Adipocyte (in vitro differentiated cells): ENCODE results near the gene WDR45B.

Experiments
- DNase-seq: peaks from one replicate; pipeline ENCODE4 v3.0.0-alpha.2; 2015; ENCODE audit warnings: low read depth
- H3K27me3 ChIP-seq: replicated peaks from 2 replicates; pipeline ENCODE4 v1.7.0; 2013; ENCODE audit warnings: mild to moderate bottlenecking, low read length, moderate library complexity; ENCODE audit not compliant: control insufficient read depth, insufficient read depth
- H3K36me3 ChIP-seq: 2 replicates; pipeline ENCODE4 v1.7.0; 2013; ENCODE audit warnings: low read length, mild to moderate bottlenecking, moderate library complexity; ENCODE audit not compliant: control insufficient read depth, insufficient read depth, severe bottlenecking
- H3K4me1 ChIP-seq: 2 replicates; pipeline ENCODE4 v1.7.0; 2013; ENCODE audit warnings: mild to moderate bottlenecking, low read length, moderate library complexity; ENCODE audit not compliant: control insufficient read depth, insufficient read depth
- H3K4me3 ChIP-seq: 2 replicates; pipeline ENCODE4 v1.7.0; 2013; ENCODE audit warnings: mild to moderate bottlenecking, low read length, moderate library complexity
- H3K9ac ChIP-seq: 2 replicates; pipeline ENCODE4 v1.7.0; 2013; ENCODE audit warnings: mild to moderate bottlenecking, low read length, moderate library complexity
- H3K9me3 ChIP-seq: 2 replicates; pipeline ENCODE4 v1.7.0; 2013; ENCODE audit warnings: mild to moderate bottlenecking, low read length, moderate library complexity; ENCODE audit not compliant: control insufficient read depth

WDR45B gene

GRCh38 chr17:82648165-82648668, at the start of gene WDR45B:
Gene WDR45B, minus strand, starts transcription at chr17:82648444. Its CDS starts 104 bp downstream, at chr17:82648340.
- DNase-seq: peak; percentile 99
- peak within 1 kb of the TSS; percentile 92 for H3K4me3 ChIP-seq
- H3K4me1 ChIP-seq: peaks cover 11% of the 10 kb centered on the region
- H3K36me3 ChIP-seq: peaks cover 12% of the 10 kb centered on the region
- peak within 1 kb of the TSS; percentile 95 for H3K9ac ChIP-seq
- no peaks in the 10 kb centered on the region for H3K27me3 ChIP-seq
- H3K9me3 ChIP-seq: no peaks in the 10 kb centered on the region

DNA sequence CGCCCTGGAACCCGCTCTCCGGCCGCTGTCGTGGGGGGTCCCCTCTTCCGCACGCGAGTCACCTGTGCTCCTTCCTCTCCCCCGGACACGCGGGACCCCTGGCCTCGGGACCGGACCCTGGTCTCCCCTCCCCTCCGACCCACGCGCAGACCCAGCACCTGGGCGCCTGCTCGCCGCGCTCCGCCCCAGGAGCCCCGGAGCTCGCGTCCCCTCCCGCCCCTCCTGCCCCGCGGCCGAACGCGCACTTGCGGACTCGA, 49.5 kb upstream of the WDR45B start:
- Histone ChIP-seq H3K9me3 (peaks cover 9% of the 10 kb centered on the region), H3K27me3 (no peaks in the 10 kb centered on the region), H3K4me3 (peak overlapping the region; percentile 78), H3K36me3 (no peaks in the 10 kb centered on the region), H3K9ac (peak overlapping the region; percentile 70), H3K4me1 (peaks cover 9% of the 10 kb centered on the region)
- no peak for DNase-seq

DNA sequence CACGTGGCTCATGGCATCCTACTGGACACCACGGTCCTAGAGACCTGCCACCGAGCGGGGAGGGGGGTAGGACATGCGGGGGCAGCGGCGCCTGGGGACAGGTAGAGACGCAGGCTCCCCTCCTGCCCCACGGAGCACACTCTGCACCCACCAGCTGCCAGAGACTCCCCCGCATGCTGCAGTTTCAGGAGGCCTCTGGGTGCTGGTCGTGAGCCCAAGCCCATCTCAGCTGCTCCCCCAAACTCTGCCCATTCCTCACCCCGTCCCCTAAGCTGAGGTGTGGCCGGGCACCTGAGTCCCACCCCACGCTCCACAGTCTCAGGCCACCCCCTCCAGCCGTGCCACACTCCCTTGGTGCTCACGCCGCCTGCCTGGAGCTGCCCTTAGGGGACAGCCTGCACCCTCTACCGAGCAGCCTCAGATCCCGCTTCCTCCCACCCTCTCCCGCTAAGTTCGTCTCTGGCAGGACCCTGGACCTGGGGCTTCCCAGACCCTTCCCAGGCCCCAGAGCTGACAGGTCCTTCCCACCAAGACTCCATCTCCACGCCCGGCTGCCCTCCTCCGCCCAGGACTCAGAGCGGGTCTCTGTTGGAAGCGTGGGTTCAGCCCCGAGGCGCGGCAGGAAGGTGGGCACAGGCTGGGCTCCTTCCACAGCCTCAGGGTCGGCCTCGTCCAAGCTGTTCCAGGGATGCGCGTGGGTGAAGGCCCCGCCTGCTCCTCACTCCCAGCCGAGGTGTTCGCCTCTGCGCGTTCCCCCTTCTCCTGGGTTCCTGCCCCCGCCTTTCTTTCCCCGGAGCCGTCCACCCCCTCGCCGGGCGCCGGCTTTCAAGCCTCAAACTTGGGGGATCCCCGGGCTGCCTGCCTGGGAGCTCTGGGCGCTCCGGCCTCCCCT, 48.9 kb upstream of the WDR45B start:
- Histone ChIP-seq H3K9ac (peak overlapping the region; percentile 70), H3K27me3 (no peaks in the 10 kb centered on the region), H3K9me3 (peaks cover 9% of the 10 kb centered on the region), H3K4me3 (peak overlapping the region; percentile 78), H3K4me1 (peaks cover 9% of the 10 kb centered on the region), H3K36me3 (no peaks in the 10 kb centered on the region)
- peak; percentile 48 for DNase-seq

GRCh38 chr17:82696259-82696658, 48.0 kb upstream of the WDR45B start:
- H3K4me3 ChIP-seq: no peak overlapping the region

GRCh38 chr17:82694647-82695046, 46.4 kb upstream of the WDR45B start:
- H3K9ac ChIP-seq: no peak overlapping the region
- peaks cover 9% of the 10 kb centered on the region for H3K9me3 ChIP-seq
- no peaks in the 10 kb centered on the region for H3K36me3 ChIP-seq
- no peak for DNase-seq
- no peaks in the 10 kb centered on the region for H3K27me3 ChIP-seq
- H3K4me1 ChIP-seq: peaks cover 9% of the 10 kb centered on the region
- H3K4me3 ChIP-seq: no peak overlapping the region

More at GRCh38 chr17:82696259-82696658, 48.0 kb upstream of the WDR45B start:
- DNase-seq: no peak
- peaks cover 9% of the 10 kb centered on the region for H3K4me1 ChIP-seq
- no peak overlapping the region for H3K9ac ChIP-seq
- H3K36me3 ChIP-seq: no peaks in the 10 kb centered on the region
- H3K9me3 ChIP-seq: peaks cover 9% of the 10 kb centered on the region
- no peaks in the 10 kb centered on the region for H3K27me3 ChIP-seq

- no peak overlapping the region for H3K4me3 ChIP-seq
- no peaks in the 10 kb centered on the region for H3K36me3 ChIP-seq
- H3K4me1 ChIP-seq: peaks cover 5% of the 10 kb centered on the region
- peaks cover 9% of the 10 kb centered on the region for H3K9me3 ChIP-seq
- DNase-seq: no peak
- H3K9ac ChIP-seq: no peak overlapping the region
- no peaks in the 10 kb centered on the region for H3K27me3 ChIP-seq
These were observed 45.1 kb upstream of the WDR45B start for GRCh38 chr17:82693168-82693867.

- Histone ChIP-seq H3K9me3 (peaks cover 9% of the 10 kb centered on the region), H3K9ac (no peak overlapping the region), H3K4me3 (no peak overlapping the region), H3K27me3 (no peaks in the 10 kb centered on the region), H3K36me3 (no peaks in the 10 kb centered on the region), H3K4me1 (peaks cover 2% of the 10 kb centered on the region)
- no peak for DNase-seq
These were observed 44.0 kb upstream of the WDR45B start for GRCh38 chr17:82692268-82692667.

DNA sequence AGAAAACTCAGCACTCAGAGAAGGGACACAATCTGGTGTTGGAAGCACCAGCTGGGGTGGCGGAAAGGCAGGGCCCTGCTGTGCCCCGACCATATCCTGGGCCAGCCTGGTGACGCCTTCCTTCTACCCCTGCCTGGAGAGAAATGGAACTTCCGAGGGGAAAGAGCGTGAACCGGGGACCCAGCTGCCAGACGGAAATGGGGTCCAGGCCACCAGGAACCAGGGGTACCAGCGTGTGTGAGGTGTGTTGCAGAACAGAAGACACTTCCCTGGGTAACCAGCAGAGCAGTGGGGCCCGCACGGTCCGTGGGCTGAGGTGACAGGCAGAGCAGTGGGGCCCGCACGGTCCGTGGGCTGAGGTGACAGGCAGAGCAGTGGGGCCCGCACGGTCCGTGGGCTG, 43.5 kb upstream of the WDR45B start:
- Histone ChIP-seq H3K4me1 (no peaks in the 10 kb centered on the region), H3K27me3 (no peaks in the 10 kb centered on the region), H3K9me3 (peaks cover 9% of the 10 kb centered on the region), H3K36me3 (no peaks in the 10 kb centered on the region), H3K9ac (no peak overlapping the region), H3K4me3 (no peak overlapping the region)
- no peak for DNase-seq

GRCh38 chr17:82690786-82691489, 42.7 kb upstream of the WDR45B start:
- DNase-seq: no peak
- H3K27me3 ChIP-seq: no peaks in the 10 kb centered on the region
- H3K9ac ChIP-seq: no peak overlapping the region
- H3K4me3 ChIP-seq: no peak overlapping the region
- peaks cover 9% of the 10 kb centered on the region for H3K9me3 ChIP-seq
- no peaks in the 10 kb centered on the region for H3K4me1 ChIP-seq
- H3K36me3 ChIP-seq: no peaks in the 10 kb centered on the region

- Histone ChIP-seq H3K36me3 (no peaks in the 10 kb centered on the region), H3K4me3 (no peak overlapping the region), H3K9ac (no peak overlapping the region), H3K4me1 (no peaks in the 10 kb centered on the region), H3K9me3 (peaks cover under 1% of the 10 kb centered on the region), H3K27me3 (no peaks in the 10 kb centered on the region)
- DNase-seq: no peak
These were observed 40.8 kb upstream of the WDR45B start for GRCh38 chr17:82689077-82689476.

- H3K27me3 ChIP-seq: no peaks in the 10 kb centered on the region
- no peak overlapping the region for H3K9ac ChIP-seq
- no peaks in the 10 kb centered on the region for H3K9me3 ChIP-seq
- H3K4me3 ChIP-seq: no peak overlapping the region
- no peaks in the 10 kb centered on the region for H3K4me1 ChIP-seq
- no peak for DNase-seq
- no peaks in the 10 kb centered on the region for H3K36me3 ChIP-seq
These were observed 39.6 kb upstream of the WDR45B start for GRCh38 chr17:82687871-82688270.
